Dendritic cell treated with granulocyte-macrophage colony-stimulating factor and Interleukin-4, amounts not matched to agents 40 ng/mL and 50 ng/mL, for 4 days (primary cell): ENCODE measurements around the gene KLHL3.

Experiments used
- H3K27ac Mint-ChIP-seq: one replicate; pipeline ENCODE4 v1.8.0; 2022; ENCODE audit warnings: mild to moderate bottlenecking, mixed read lengths
- H3K27me3 Mint-ChIP-seq: one replicate; pipeline ENCODE4 v1.8.0; 2022; ENCODE audit warnings: mild to moderate bottlenecking, mixed read lengths
- H3K36me3 Mint-ChIP-seq: one replicate; pipeline ENCODE4 v1.8.0; 2022; ENCODE audit warnings: low read depth, mixed read lengths
- H3K4me1 Mint-ChIP-seq: one replicate; pipeline ENCODE4 v1.8.0; 2022; ENCODE audit warnings: low read depth, mixed read lengths
- H3K4me3 Mint-ChIP-seq: one replicate; pipeline ENCODE4 v1.8.0; 2022; ENCODE audit warnings: mild to moderate bottlenecking, moderate library complexity, mixed read lengths
- H3K9me3 Mint-ChIP-seq: one replicate; pipeline ENCODE4 v1.8.0; 2022; ENCODE audit warnings: mixed read lengths
- intact Hi-C: fragments of 100-400 bp; cut with micrococcal nuclease; formaldehyde crosslinking; loops from one replicate; pipeline ENCODE4 v1.15.0; 2022

KLHL3 gene

DNA sequence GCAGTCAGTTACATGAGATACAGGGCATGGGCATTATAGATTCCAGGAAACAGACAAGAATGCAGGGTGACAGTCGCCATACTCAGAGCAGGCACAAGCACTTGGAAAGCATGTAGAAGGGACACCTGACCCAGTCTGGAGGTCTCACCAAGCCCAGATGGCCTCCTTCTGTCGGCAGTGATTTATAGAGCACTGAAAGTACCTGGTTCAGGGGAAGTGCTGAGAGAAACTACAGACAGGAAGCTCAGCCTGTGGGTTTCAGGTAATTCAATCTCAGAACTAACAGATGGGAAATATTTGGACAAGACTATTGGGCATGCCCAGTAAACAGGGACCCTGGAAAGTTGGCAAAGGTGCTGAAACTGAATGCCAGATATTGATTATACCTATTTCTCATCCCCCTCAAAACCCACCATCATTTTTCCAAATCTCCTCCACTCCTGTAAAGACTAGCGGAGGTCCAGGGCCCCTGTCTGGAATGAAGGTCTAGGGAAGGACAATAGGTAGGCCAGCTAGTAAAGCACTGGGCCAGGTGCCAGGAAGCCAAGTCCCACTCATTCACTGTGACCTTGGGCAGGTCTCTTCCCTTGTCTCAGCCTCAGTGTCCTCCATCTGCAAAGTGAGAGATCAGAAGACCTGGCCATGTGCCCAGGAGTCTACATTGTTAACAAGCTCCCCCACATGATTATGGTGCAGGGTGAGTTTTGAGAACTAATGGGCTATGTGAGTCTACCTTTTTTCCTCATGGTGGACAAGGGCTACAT, 26.9 kb downstream of the KLHL3 start:
- H3K4me3 Mint-ChIP-seq, result no peak overlapping the region
- no peaks in the 10 kb centered on the region for H3K36me3 Mint-ChIP-seq
- no peaks in the 10 kb centered on the region for H3K27me3 Mint-ChIP-seq
- no peak overlapping the region for H3K27ac Mint-ChIP-seq
- H3K4me1 Mint-ChIP-seq, result no peaks in the 10 kb centered on the region
- intact Hi-C loops, result no loop called here
- H3K9me3 Mint-ChIP-seq, result no peaks in the 10 kb centered on the region

GRCh38 chr5:137708062-137708461, 27.8 kb downstream of the KLHL3 start:
- intact Hi-C loops, result no loop called here
- Mint-ChIP-seq H3K4me1 (no peaks in the 10 kb centered on the region), H3K9me3 (no peaks in the 10 kb centered on the region), H3K4me3 (no peak overlapping the region), H3K27me3 (no peaks in the 10 kb centered on the region), H3K27ac (no peak overlapping the region), H3K36me3 (no peaks in the 10 kb centered on the region)

DNA sequence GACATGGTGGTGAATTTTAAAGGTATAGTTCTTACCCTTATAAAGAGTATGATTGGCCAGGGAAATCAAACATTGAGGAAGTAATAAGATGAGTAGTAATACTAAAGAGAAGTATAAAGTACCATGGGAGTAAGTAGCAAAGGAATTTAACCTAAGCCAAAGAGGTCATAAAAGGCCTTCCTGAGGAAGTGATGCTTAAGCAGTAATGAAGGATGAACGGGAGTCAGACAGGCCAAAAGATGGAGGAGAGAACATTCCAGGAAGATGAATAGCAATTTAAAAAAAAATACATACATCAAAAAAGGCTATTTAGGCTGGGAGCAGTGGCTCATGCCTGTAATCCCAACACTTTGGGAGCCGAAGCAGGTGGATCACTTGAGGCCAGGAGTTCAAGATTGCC, 29.0 kb downstream of the KLHL3 start:
- H3K4me1 Mint-ChIP-seq, result no peaks in the 10 kb centered on the region
- intact Hi-C loops, result no loop called here
- H3K27ac Mint-ChIP-seq, result no peak overlapping the region
- no peak overlapping the region for H3K4me3 Mint-ChIP-seq
- H3K36me3 Mint-ChIP-seq, result no peaks in the 10 kb centered on the region
- no peaks in the 10 kb centered on the region for H3K9me3 Mint-ChIP-seq
- H3K27me3 Mint-ChIP-seq, result no peaks in the 10 kb centered on the region

DNA sequence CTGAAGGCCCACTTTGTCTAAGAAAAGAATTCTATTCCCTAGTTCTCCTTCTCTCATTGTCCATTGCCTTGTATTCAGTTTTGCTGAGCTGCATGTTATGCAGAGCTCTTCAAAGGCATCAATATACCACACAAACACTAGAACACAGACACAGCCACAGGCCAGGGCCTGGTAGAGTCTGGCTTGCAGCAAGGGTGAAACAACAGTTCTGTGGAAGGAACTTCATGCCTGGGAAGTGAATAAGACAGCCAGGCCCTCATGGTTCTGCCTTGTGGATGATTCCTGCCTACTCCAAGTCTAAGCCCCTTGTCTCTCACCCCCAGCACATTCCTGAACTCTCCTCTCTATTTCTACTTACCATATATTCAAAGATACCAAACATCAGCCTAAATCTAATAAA, 30.8 kb downstream of the KLHL3 start:
- no peaks in the 10 kb centered on the region for H3K27me3 Mint-ChIP-seq
- no peak overlapping the region for H3K27ac Mint-ChIP-seq
- H3K9me3 Mint-ChIP-seq, result no peaks in the 10 kb centered on the region
- H3K36me3 Mint-ChIP-seq, result no peaks in the 10 kb centered on the region
- no peak overlapping the region for H3K4me3 Mint-ChIP-seq
- intact Hi-C loops, result no loop called here
- no peaks in the 10 kb centered on the region for H3K4me1 Mint-ChIP-seq

DNA sequence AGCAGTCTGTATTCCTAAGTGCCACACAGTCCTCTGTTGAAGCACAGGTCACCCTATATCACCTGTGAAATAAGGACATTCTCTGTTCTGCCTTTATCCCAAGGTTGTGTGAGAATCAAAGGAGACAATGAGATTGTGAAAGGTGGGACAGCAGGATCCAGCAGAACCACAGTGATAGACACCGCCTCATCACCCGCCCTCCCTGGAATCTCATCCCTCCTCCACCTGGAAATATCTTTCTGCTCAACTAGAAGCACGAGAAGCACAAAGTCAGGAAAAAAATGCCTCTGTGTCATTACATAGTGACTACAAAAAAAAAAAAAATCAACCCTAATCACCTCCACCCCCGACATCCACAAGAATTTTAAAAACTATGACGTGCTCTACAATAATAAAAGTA, 32.3 kb downstream of the KLHL3 start:
- H3K4me1 Mint-ChIP-seq, result no peaks in the 10 kb centered on the region
- no peak overlapping the region for H3K4me3 Mint-ChIP-seq
- H3K27me3 Mint-ChIP-seq, result no peaks in the 10 kb centered on the region
- H3K36me3 Mint-ChIP-seq, result no peaks in the 10 kb centered on the region
- intact Hi-C loops, result no loop called here
- no peak overlapping the region for H3K27ac Mint-ChIP-seq
- H3K9me3 Mint-ChIP-seq, result no peaks in the 10 kb centered on the region

DNA sequence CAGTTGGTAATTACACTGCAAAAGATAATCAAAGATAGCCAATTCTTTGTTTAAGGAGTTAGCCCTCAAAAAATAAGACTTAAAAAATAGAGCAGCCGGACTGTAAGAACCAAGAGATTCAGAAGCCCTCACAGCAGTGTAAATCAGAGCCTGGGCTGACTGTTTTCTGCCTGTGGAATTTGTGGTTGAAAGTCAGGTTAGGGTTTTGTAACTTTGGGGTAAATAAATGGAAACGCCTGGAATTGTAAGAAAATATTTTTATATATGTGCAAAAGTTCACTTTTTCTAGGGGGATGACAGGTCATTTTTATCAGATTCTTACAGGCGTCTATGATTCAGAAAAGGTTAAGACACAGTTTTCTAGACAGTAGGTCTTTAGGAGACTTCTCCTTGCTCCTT, 35.6 kb downstream of the KLHL3 start:
- Mint-ChIP-seq H3K27me3 (no peaks in the 10 kb centered on the region), H3K36me3 (peaks cover 8% of the 10 kb centered on the region), H3K4me3 (no peak overlapping the region), H3K4me1 (peaks cover 10% of the 10 kb centered on the region), H3K27ac (no peak overlapping the region), H3K9me3 (no peaks in the 10 kb centered on the region)
- intact Hi-C loops, result no loop called here

DNA sequence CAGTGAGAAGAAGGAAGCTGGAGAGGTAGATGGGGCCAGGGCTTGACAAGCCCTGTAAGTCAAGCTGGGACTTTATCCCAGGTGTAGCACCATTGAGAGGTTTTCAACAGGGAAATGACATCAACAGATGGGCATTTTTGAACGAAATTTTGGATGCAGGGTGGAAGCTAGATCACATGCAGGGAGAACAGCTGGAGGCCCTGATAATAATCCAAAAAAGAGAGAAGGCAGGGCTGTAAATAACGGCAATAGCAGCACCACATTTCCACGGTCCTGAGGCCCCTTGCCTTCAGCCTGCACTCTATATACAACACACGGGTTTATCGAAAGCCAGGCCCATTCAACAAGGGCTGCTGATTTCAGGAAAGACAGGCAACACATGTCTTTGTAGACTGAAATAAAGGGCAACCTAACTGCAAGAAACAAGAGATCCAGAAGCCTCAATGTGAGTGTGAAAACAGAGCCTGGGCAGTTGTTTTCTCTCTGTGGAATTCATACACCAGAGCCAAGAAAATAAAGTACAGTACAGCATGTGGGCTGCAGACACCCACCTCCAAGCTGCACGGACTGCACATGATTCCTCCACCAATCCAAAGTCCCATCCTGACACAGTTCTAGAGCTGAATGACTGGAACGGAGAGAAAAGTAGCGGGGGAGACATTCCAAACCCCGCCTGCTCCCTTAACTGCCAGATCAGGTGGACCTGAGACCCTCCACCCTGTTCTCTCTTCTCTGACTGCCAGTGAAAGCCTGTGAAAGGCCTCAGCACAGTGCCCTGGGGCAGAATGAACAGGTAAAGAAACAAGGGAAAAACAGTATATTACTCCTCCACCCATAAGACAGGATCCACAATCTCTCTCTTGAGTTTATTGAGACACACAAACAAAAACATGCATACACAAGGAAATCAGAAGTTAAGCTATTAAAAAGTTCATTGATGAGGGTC, 36.3 kb downstream of the KLHL3 start:
- Mint-ChIP-seq H3K27ac (no peak overlapping the region), H3K4me3 (no peak overlapping the region), H3K36me3 (peaks cover 8% of the 10 kb centered on the region), H3K4me1 (peaks cover 17% of the 10 kb centered on the region), H3K9me3 (no peaks in the 10 kb centered on the region), H3K27me3 (no peaks in the 10 kb centered on the region)
- intact Hi-C loops, result no loop called here

GRCh38 chr5:137696481-137696880, 39.4 kb downstream of the KLHL3 start:
- Mint-ChIP-seq H3K27me3 (no peaks in the 10 kb centered on the region), H3K27ac (no peak overlapping the region), H3K9me3 (no peaks in the 10 kb centered on the region), H3K4me1 (peaks cover 23% of the 10 kb centered on the region), H3K36me3 (peaks cover 14% of the 10 kb centered on the region), H3K4me3 (no peak overlapping the region)
- intact Hi-C loops, result no loop called here

DNA sequence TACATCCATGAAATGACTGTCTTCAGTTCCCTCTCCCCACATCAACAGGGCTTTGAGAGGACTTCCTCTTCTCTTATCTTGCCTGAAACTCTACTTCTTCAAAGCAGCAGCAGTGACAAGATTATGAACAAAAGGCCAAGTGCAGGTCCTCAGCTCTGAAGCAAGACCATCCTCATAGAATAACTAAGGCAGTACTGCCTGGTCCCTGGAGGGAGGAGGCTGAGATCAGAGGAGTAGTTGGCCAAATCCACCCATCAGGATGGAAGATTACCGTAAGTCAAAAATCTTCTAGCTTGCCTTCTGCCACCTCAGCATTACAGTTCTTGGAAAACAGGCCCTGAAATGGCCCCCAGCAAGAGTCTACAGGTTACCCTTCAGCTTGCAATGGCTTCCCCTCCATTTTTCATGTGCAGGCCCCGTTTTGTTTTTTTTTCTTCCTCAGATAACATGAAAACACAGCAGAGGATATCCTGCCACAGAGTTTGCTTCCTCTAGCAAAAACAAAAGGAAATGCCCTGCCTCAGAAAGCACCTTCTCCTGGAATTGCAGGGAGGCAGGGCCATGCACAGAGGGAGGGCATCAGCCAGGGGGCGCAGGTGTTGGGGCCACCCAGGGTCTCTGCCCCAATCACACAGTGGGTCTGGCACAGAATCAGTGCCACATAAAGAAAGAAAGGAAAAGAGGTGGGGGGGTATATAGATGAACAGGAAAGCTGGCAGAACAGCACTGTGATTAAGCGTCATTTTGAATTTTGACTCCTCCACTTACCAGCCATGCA, 40.0 kb downstream of the KLHL3 start:
- no peaks in the 10 kb centered on the region for H3K9me3 Mint-ChIP-seq
- intact Hi-C loops, result no loop called here
- peaks cover 23% of the 10 kb centered on the region for H3K4me1 Mint-ChIP-seq
- H3K27ac Mint-ChIP-seq, result peak overlapping the region; percentile 9
- no peak overlapping the region for H3K4me3 Mint-ChIP-seq
- H3K27me3 Mint-ChIP-seq, result no peaks in the 10 kb centered on the region
- H3K36me3 Mint-ChIP-seq, result peaks cover 14% of the 10 kb centered on the region

DNA sequence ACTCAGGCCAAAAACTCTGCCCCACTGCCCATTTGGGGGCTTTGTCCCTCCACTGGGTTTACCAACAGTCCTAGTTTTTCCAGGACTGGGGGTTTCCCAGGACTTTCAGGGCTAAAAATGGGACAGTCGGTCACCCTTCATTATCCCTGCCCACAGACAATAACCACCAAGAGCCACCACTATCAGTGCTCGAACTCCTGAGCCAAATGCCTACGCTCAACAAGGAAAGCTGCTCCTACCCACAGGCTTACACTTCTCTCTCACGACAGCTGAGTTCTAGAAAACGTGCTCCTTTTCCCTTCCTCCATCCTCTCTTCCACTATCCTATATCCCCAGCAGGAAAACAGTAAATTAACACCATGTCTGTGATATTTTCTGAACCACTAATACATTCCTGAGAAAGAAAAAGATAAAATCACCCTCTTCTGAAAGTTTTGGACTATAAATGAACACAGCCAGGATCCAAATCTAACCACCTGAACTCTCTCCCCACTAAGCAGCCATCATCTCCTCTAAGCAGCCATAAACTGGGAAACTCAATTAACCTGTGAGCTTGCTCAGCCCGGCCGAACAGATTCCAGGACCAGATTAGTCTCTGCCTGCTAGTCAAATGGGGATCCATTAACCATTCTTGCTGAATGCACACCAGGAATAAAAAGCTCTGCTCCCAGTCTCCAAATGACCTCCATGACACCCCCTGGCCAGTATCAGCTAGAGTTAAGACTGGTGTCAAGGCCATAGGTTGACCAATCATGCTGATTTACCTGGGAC, 41.8 kb downstream of the KLHL3 start:
- Mint-ChIP-seq H3K4me3 (no peak overlapping the region), H3K27me3 (no peaks in the 10 kb centered on the region), H3K9me3 (no peaks in the 10 kb centered on the region), H3K27ac (no peak overlapping the region), H3K36me3 (peaks cover 14% of the 10 kb centered on the region), H3K4me1 (peaks cover 23% of the 10 kb centered on the region)
- intact Hi-C loops, result no loop called here

- Mint-ChIP-seq H3K27ac (no peak overlapping the region), H3K4me3 (no peak overlapping the region)
- intact Hi-C loops, result no loop called here
Observed at GRCh38 chr5:137693307-137693950, 42.5 kb downstream of the KLHL3 start.

DNA sequence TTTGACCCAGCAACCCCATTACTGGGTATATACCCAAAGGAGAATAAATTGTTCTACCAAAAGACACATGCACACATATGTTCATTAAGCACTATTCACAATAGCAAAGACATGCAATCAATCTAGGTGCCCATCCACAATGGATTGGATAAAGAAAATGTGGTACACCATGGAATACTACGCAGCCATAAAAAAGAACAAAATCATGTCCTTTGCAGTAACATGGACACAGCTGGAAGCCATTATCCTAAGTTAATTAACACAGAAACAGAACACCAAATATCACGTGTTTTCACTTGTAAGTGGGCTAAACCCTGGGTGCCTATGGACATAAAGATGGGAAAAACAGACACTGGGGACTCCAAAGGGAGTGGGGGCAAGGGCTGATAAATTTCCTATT, 46.6 kb downstream of the KLHL3 start:
- Mint-ChIP-seq H3K27me3 (peaks cover 1% of the 10 kb centered on the region), H3K9me3 (peaks cover 9% of the 10 kb centered on the region), H3K4me1 (peaks cover 6% of the 10 kb centered on the region), H3K36me3 (peaks cover 6% of the 10 kb centered on the region), H3K4me3 (no peak overlapping the region), H3K27ac (no peak overlapping the region)
- intact Hi-C loops, result no loop called here

More at GRCh38 chr5:137693307-137693950, 42.5 kb downstream of the KLHL3 start:
- Mint-ChIP-seq H3K27me3 (no peaks in the 10 kb centered on the region), H3K4me1 (peaks cover 23% of the 10 kb centered on the region), H3K9me3 (peaks cover 6% of the 10 kb centered on the region), H3K36me3 (peaks cover 14% of the 10 kb centered on the region)
